C4-2B (cell line): Measurements from ENCODE around the gene PLPP4.

ENCODE experiments used
- ZFX ChIP-seq: fragments of 450-650 bp; IDR thresholded peaks from 2 replicates; pipeline ENCODE4 v1.6.1; 2017
- TF ChIP-seq, protein P1 (sequence below): fragments of 450-650 bp; conservative IDR thresholded peaks from 2 replicates; pipeline ENCODE4 v1.5.1; 2017; ENCODE audit warnings: mild to moderate bottlenecking

DNA sequence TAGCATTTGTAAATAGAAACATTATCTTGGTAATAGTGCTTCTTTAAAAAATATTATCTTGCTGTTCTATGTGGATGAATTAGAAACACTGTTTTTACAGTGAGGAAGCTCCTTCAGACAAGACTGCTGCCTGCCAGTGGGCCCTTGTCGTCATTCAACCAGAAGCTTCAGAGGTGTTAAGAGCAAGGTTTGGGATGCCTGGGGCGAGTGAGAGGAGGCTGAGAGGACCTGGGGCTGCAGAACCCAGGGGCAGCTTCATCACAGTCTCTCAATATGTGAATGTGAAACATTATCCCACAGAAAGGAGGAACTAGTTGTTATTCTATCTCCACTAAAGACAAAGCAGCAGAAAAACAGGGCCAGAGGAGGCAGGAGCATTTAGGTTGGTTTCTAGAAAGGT, 8.1 kb downstream of the PLPP4 start:
- TF ChIP-seq, protein P1, sequence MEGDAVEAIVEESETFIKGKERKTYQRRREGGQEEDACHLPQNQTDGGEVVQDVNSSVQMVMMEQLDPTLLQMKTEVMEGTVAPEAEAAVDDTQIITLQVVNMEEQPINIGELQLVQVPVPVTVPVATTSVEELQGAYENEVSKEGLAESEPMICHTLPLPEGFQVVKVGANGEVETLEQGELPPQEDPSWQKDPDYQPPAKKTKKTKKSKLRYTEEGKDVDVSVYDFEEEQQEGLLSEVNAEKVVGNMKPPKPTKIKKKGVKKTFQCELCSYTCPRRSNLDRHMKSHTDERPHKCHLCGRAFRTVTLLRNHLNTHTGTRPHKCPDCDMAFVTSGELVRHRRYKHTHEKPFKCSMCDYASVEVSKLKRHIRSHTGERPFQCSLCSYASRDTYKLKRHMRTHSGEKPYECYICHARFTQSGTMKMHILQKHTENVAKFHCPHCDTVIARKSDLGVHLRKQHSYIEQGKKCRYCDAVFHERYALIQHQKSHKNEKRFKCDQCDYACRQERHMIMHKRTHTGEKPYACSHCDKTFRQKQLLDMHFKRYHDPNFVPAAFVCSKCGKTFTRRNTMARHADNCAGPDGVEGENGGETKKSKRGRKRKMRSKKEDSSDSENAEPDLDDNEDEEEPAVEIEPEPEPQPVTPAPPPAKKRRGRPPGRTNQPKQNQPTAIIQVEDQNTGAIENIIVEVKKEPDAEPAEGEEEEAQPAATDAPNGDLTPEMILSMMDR = no peak
- TF ChIP-seq ZFX = no peak
